ENCODE results near the gene ACADSB.

Gene ACADSB

GRCh38 chr10:123001370-123001769 lies 7.4 kb upstream of the ACADSB start:
- Histone ChIP-seq H3K27me3 (ENCODE audit: insufficient read depth, low read length) (no peaks in the 10 kb centered on the region), H3K4me3 (ENCODE audit: low read length) (no peak overlapping the region), H3K27ac (ENCODE audit: low read depth, low read length) (no peak overlapping the region), H3K36me3 (ENCODE audit: insufficient read depth, low read length) (peaks cover 14% of the 10 kb centered on the region), H3K9ac (ENCODE audit: low read depth, low read length) (no peak overlapping the region), H3K9me3 (ENCODE audit: insufficient read depth, low read depth, low read length) (no peaks in the 10 kb centered on the region), H3K4me1 (ENCODE audit: insufficient read depth, low read length) (peaks cover 7% of the 10 kb centered on the region; the same call in 1 of the 2 replicates)
- 89% methylated on average over 2 of the region's 2 CpGs for WGBS

DNA sequence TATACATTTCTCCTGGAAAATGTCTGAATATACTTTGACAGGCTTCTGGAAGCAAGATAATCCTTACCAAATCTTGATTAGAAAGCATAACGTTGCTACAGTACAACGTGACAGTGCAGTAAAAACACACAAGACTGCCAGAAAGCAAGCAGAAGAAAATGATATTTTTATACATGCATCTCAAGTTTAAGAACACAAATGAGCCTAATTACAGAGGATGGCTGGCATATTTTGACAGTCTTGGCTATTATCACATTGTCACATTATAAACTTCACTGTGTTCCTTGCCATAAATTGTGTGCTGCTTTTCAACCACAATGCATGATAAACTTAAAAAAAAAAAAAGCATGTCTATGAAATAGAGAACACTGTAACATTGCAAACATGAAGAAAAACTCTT lies 4.5 kb upstream of the ACADSB start:
- Histone ChIP-seq H3K27me3 (ENCODE audit: insufficient read depth, low read length) (0 out of 2 replicates have a peak, but pooled peaks cover under 1% of the 10 kb centered on the region), H3K27ac (ENCODE audit: low read depth, low read length) (no peak overlapping the region), H3K4me3 (ENCODE audit: low read length) (no peak overlapping the region), H3K4me1 (ENCODE audit: insufficient read depth, low read length) (peaks cover 13% of the 10 kb centered on the region; the same call in 1 of the 2 replicates), H3K36me3 (ENCODE audit: insufficient read depth, low read length) (no peaks in the 10 kb centered on the region; the same call in 1 of the 2 replicates), H3K9me3 (ENCODE audit: insufficient read depth, low read depth, low read length) (no peaks in the 10 kb centered on the region), H3K9ac (ENCODE audit: low read depth, low read length) (no peak overlapping the region)
- WGBS: 97% methylated on average over 2 of the region's 2 CpGs

DNA sequence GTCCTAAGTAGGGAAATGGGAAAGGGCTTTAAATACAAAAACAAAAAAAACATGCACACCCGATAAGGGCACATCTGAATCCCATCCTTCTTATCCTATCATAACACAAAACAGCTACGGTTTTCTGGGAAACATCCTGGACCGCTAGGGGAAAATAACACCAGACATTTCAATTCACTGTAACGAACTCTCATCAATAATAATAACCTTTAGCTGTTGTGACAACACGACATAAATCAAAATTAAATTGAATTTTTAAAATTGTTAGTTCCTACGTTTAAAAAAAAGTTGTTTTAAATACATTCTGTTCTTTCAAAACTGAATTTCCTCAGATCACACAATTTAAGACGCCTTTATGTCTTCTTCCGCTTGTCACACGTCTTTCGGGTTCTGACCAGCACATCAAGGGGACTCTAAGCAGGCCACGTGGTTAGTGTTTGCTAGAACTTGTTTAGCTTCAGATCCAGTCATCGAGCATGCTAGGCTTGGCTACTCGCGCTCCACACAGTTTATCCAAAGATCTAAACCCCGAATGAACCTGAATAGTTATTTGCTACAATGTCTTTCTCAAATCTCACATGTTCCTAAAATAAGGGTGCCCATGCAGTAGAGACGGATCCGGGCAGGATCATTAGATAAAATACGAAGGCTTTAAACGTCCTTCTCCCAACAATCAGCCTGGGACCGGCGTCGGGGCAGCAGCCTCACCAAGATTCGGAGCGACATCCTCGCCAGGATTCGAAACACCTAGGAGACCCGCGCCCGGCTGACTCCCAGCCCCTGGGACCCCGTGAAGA lies 1.1 kb upstream of the ACADSB start:
- H3K27ac ChIP-seq (ENCODE audit: low read depth, low read length): peak overlapping the region; percentile 69; the same call in 1 of the 2 replicates
- H3K27me3 ChIP-seq (ENCODE audit: insufficient read depth, low read length): peaks cover 21% of the 10 kb centered on the region
- H3K4me3 ChIP-seq (ENCODE audit: low read length): peak overlapping the region; percentile 85
- peak overlapping the region; percentile 88 for H3K9ac ChIP-seq (ENCODE audit: low read depth, low read length)
- no peaks in the 10 kb centered on the region for H3K36me3 ChIP-seq (ENCODE audit: insufficient read depth, low read length)
- WGBS: 6% methylated on average over 29 of the region's 30 CpGs
- peaks cover 14% of the 10 kb centered on the region for H3K4me1 ChIP-seq (ENCODE audit: insufficient read depth, low read length)
- no peaks in the 10 kb centered on the region for H3K9me3 ChIP-seq (ENCODE audit: insufficient read depth, low read depth, low read length)

DNA sequence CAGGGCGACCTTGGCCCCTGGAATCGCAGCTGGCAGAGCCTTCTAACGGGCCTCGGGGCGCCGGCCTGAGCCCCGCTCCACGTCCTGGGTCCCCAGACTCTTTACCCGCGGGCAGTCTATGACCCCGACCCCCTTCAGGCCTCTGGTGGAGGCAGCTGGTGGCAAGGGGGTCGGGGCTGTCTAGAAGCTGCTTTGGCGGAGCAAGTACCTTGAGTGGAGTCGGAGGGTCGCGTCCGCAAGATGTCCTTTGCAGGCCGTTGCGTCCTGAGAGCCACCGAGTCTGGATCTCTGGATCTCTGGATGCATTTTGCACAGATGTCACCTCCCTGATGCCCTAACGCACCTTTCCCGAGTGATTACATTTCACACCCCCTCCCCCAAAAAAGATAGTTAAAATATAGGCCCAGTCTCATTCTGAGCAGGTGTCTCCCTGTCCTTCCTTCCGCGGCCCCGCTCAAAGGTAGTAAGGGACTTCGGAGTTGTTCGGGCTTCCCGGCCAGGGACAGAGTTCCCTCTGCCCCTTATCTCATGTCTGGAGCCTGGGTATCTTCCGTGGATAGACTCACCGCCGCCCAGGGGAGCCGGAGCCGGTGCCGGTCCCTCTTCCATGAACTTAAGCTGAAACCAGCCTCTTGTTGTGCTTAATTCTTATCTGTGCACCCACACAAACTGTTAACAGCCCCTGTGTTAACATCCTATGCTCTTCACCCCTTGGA lies 457 bp downstream of the ACADSB start:
- Histone ChIP-seq H3K27me3 (ENCODE audit: insufficient read depth, low read length) (peaks cover 21% of the 10 kb centered on the region), H3K27ac (ENCODE audit: low read depth, low read length) (no peak overlapping the region), H3K36me3 (ENCODE audit: insufficient read depth, low read length) (no peaks in the 10 kb centered on the region), H3K4me1 (ENCODE audit: insufficient read depth, low read length) (peaks cover 14% of the 10 kb centered on the region), H3K9ac (ENCODE audit: low read depth, low read length) (peak overlapping the region; percentile 59), H3K9me3 (ENCODE audit: insufficient read depth, low read depth, low read length) (no peaks in the 10 kb centered on the region), H3K4me3 (ENCODE audit: low read length) (peak overlapping the region; percentile 66)
- 3% methylated on average over 33 of the region's 34 CpGs for WGBS

DNA sequence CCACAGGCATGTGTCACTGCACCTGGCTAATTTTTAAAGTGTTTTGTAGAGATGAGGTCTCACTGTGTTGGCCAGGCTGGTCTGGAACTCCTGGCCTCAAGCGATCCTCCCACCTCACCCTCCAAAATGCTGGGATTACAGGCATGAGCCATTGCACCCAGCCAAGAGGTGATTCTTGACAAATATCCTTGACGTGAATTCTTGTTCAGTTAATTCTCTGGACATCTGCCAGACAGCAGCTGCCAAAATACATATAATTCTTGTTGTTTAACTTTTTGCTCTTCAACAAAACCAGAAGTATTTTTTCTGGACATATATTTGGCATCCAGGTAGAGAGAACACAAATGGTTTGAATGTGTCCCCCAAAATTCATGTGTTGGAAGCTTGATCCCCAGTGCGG lies 3.2 kb downstream of the ACADSB start:
- no peaks in the 10 kb centered on the region for H3K36me3 ChIP-seq (ENCODE audit: insufficient read depth, low read length)
- H3K4me3 ChIP-seq (ENCODE audit: low read length): no peak overlapping the region
- no peaks in the 10 kb centered on the region for H3K9me3 ChIP-seq (ENCODE audit: insufficient read depth, low read depth, low read length)
- H3K4me1 ChIP-seq (ENCODE audit: insufficient read depth, low read length): peaks cover 35% of the 10 kb centered on the region
- H3K27me3 ChIP-seq (ENCODE audit: insufficient read depth, low read length): peaks cover 21% of the 10 kb centered on the region
- 97% methylated on average over 3 of the region's 3 CpGs for WGBS
- no peak overlapping the region for H3K9ac ChIP-seq (ENCODE audit: low read depth, low read length)
- no peak overlapping the region for H3K27ac ChIP-seq (ENCODE audit: low read depth, low read length)

DNA sequence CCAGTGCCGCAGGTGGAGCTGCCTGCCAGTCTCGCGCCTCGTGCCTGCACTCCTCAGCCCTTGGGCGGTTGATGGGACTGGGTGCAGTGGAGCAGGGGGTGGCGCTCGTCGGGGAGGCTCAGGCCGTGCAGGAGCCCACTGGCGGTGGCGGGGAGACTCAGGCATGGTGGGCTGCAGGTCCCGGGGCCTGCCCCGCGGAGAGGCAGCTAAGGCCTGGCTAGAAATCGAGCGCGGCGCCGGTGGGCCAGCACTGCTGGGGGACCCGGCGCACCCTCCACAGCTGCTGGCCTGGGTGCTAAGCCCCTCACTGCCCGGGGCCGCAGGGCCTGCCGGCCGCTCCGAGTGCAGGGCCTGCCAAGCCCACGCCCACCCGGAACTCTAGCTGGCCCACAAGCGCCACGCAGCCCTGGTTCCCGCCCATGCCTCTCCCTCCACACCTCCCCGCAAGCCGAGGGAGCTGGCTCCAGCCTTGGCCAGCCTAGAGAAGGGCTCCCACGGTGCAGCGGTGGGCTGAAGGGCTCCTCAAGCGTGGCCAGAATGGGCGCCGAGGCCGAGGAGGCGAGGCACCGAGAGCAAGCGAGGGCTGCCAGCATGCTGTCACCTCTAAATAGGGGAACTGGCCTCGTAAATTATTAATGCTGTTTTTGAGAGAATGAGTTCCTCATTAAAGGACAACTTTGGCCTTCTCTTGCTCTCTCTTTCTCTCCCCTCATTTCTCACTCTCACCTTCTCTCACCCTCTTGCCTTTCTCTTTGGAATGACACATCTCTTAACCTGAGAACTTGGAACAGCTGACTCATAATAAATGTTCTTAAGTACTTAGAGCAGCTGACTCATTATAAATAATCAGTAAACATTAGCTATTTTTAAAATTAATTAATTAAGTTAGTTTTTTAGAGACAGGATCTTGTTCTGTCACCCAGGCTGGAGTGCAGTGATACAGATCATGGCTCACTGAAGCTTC lies 4.9 kb downstream of the ACADSB start:
- peaks cover 21% of the 10 kb centered on the region for H3K27me3 ChIP-seq (ENCODE audit: insufficient read depth, low read length)
- H3K9ac ChIP-seq (ENCODE audit: low read depth, low read length): no peak overlapping the region
- H3K36me3 ChIP-seq (ENCODE audit: insufficient read depth, low read length): no peaks in the 10 kb centered on the region
- H3K27ac ChIP-seq (ENCODE audit: low read depth, low read length): no peak overlapping the region
- H3K4me3 ChIP-seq (ENCODE audit: low read length): no peak overlapping the region
- 94% methylated on average over 43 of the region's 43 CpGs for WGBS
- H3K4me1 ChIP-seq (ENCODE audit: insufficient read depth, low read length): peaks cover 37% of the 10 kb centered on the region
- no peaks in the 10 kb centered on the region for H3K9me3 ChIP-seq (ENCODE audit: insufficient read depth, low read depth, low read length)

- H3K4me3 ChIP-seq (ENCODE audit: low read length): no peak overlapping the region
- no peak overlapping the region for H3K9ac ChIP-seq (ENCODE audit: low read depth, low read length)
- H3K27ac ChIP-seq (ENCODE audit: low read depth, low read length): no peak overlapping the region
- 94% methylated on average over 2 of the region's 2 CpGs for WGBS
- no peaks in the 10 kb centered on the region for H3K9me3 ChIP-seq (ENCODE audit: insufficient read depth, low read depth, low read length)
- no peaks in the 10 kb centered on the region for H3K36me3 ChIP-seq (ENCODE audit: insufficient read depth, low read length)
- peaks cover 15% of the 10 kb centered on the region for H3K27me3 ChIP-seq (ENCODE audit: insufficient read depth, low read length)
- H3K4me1 ChIP-seq (ENCODE audit: insufficient read depth, low read length): peaks cover 42% of the 10 kb centered on the region
Observed at GRCh38 chr10:123014772-123015171, 6.0 kb downstream of the ACADSB start.

GRCh38 chr10:123016228-123016627 lies 7.4 kb downstream of the ACADSB start:
- Histone ChIP-seq H3K4me3 (ENCODE audit: low read length) (no peak overlapping the region), H3K4me1 (ENCODE audit: insufficient read depth, low read length) (peaks cover 54% of the 10 kb centered on the region), H3K27me3 (ENCODE audit: insufficient read depth, low read length) (peaks cover under 1% of the 10 kb centered on the region; the same call in 1 of the 2 replicates), H3K9ac (ENCODE audit: low read depth, low read length) (no peak overlapping the region), H3K9me3 (ENCODE audit: insufficient read depth, low read depth, low read length) (no peaks in the 10 kb centered on the region), H3K27ac (ENCODE audit: low read depth, low read length) (no peak overlapping the region), H3K36me3 (ENCODE audit: insufficient read depth, low read length) (no peaks in the 10 kb centered on the region)
- 95% methylated on average over 4 of the region's 4 CpGs for WGBS

DNA sequence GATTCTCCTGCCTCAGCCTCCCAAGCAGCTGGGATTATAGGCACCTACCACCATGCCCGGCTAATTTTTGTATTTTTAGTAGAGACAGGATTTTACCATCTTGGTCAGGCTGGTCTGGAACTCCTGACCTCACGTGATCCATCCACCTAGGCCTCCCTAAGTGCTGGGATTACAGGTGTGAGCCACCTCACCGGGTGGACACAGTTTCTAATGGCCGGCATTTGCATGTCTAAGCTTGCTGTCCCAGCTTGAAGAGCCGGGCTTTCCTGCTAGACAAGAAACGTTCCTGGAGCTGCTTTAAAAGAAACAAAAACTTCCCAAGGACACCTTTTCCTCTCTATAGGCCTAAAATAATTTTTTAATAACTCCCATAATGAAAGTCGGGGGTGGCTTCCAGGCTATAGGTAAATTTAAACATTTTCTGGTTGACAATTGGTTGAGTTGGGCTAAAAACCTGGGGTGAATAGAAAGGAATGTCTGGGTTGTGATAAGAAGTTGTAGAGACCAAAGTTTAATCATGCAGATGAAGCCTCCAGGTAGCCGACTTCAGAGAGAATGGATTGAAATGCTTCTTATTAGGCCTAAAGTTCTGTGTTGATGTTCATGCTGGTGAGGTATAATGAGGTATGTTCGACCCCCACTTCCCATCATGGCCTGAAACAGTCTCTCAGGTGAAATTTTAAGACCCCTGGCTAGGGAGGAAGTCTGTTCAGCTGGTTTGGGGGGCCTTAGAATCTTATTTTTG lies 8.8 kb downstream of the ACADSB start:
- Histone ChIP-seq H3K9ac (ENCODE audit: low read depth, low read length) (no peak overlapping the region), H3K4me3 (ENCODE audit: low read length) (no peak overlapping the region; the same call in 1 of the 2 replicates), H3K9me3 (ENCODE audit: insufficient read depth, low read depth, low read length) (no peaks in the 10 kb centered on the region), H3K27ac (ENCODE audit: low read depth, low read length) (peak overlapping the region; percentile 81; the same call in 1 of the 2 replicates), H3K36me3 (ENCODE audit: insufficient read depth, low read length) (no peaks in the 10 kb centered on the region), H3K4me1 (ENCODE audit: insufficient read depth, low read length) (peaks cover 59% of the 10 kb centered on the region), H3K27me3 (ENCODE audit: insufficient read depth, low read length) (no peaks in the 10 kb centered on the region)
- 39% methylated on average over 8 of the region's 9 CpGs for WGBS

DNA sequence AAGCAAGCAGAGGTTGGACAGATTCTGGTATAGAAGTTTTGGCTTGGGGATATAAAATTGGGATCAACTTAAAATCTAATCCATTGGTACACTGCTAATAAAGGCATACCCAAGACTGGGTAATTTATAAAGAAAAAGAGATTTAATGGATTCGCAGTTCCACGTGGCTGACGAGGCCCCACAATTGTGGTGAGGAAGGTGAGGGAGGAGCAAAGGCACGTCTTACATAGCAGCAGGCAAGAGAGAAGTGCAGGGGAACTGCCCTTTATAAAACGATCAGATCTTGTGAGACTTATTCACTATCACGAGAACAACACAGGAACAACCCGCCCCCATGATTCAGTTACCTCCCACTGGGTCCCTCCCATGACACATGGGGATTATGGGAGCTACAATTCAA lies 9.7 kb downstream of the ACADSB start:
- no peaks in the 10 kb centered on the region for H3K9me3 ChIP-seq (ENCODE audit: insufficient read depth, low read depth, low read length)
- H3K27me3 ChIP-seq (ENCODE audit: insufficient read depth, low read length): no peaks in the 10 kb centered on the region
- H3K36me3 ChIP-seq (ENCODE audit: insufficient read depth, low read length): no peaks in the 10 kb centered on the region
- WGBS: 80% methylated on average over 7 of the region's 7 CpGs
- H3K4me1 ChIP-seq (ENCODE audit: insufficient read depth, low read length): peaks cover 61% of the 10 kb centered on the region
- no peak overlapping the region for H3K27ac ChIP-seq (ENCODE audit: low read depth, low read length)
- H3K9ac ChIP-seq (ENCODE audit: low read depth, low read length): no peak overlapping the region
- no peak overlapping the region for H3K4me3 ChIP-seq (ENCODE audit: low read length)

Measured in HUES64 (cell line).